GM06990 (cell line): Measurements from ENCODE around the gene HAUS8.

Source experiments
- DNase-seq: peaks from one replicate; pipeline ENCODE4 v3.0.0-alpha.2; 2011; ENCODE audit not compliant: insufficient read length; ENCODE audit errors: extremely low read depth
- H3K27me3 ChIP-seq: replicated peaks from 2 replicates; pipeline ENCODE4 v1.6.0; 2011; ENCODE audit warnings: low read length; ENCODE audit not compliant: control insufficient read depth, insufficient read depth
- H3K36me3 ChIP-seq: 2 replicates; pipeline ENCODE4 v1.5.1; 2011; ENCODE audit warnings: low read length; ENCODE audit not compliant: control insufficient read depth, insufficient read depth
- H3K4me3 ChIP-seq: replicated peaks from 2 replicates; pipeline ENCODE4 v1.5.1; 2011; ENCODE audit warnings: low read depth, mild to moderate bottlenecking, control low read depth, low read length
- CTCF ChIP-seq: IDR thresholded peaks from 2 replicates; pipeline ENCODE4 v1.5.1; 2011; ENCODE audit warnings: low read length, control low read depth, mild to moderate bottlenecking, inconsistent platforms; ENCODE audit not compliant: insufficient read depth, poor library complexity, severe bottlenecking

Gene HAUS8

GRCh38 chr19:17048885-17049453 lies 26.3 kb downstream of the HAUS8 start:
- no peaks in the 10 kb centered on the region for H3K27me3 ChIP-seq
- H3K4me3 ChIP-seq: no peak overlapping the region
- no peak for TF ChIP-seq CTCF
- peaks cover 13% of the 10 kb centered on the region for H3K36me3 ChIP-seq
- no peak for DNase-seq

- Histone ChIP-seq H3K36me3 (peaks cover 6% of the 10 kb centered on the region), H3K4me3 (no peak overlapping the region), H3K27me3 (no peaks in the 10 kb centered on the region)
- TF ChIP-seq CTCF: no peak
- DNase-seq: no peak
Measured at GRCh38 chr19:17045907-17046502, 29.2 kb downstream of the HAUS8 start.

- TF ChIP-seq CTCF: no peak
- Histone ChIP-seq H3K4me3 (no peak overlapping the region), H3K27me3 (no peaks in the 10 kb centered on the region), H3K36me3 (peaks cover under 1% of the 10 kb centered on the region)
- DNase-seq: no peak
Measured at GRCh38 chr19:17043744-17044143, 31.5 kb downstream of the HAUS8 start.

GRCh38 chr19:17041976-17042375 lies 33.3 kb downstream of the HAUS8 start:
- Histone ChIP-seq H3K36me3 (no peaks in the 10 kb centered on the region), H3K4me3 (no peak overlapping the region), H3K27me3 (no peaks in the 10 kb centered on the region)
- DNase-seq: no peak
- no peak for TF ChIP-seq CTCF

GRCh38 chr19:17037966-17038500 lies 37.2 kb downstream of the HAUS8 start:
- no peak for DNase-seq
- Histone ChIP-seq H3K4me3 (no peak overlapping the region), H3K27me3 (no peaks in the 10 kb centered on the region), H3K36me3 (no peaks in the 10 kb centered on the region)
- TF ChIP-seq CTCF: no peak
